HG03432 (cell line): Measurements from ENCODE around the gene PTBP2.
"Not testable (repeated sequence)": the region's sequence is repeated elsewhere in the genome, so short reads cannot be mapped to it uniquely, and the experiment has no call there.

Source experiments
- ATAC-seq: cut with Tn5 transposase; IDR thresholded peaks from one replicate; pipeline ENCODE4 v1.9.1; 2021; ENCODE audit warnings: mild to moderate bottlenecking, moderate library complexity; ENCODE audit not compliant: unreplicated experiment

Gene PTBP2

GRCh38 chr1:96730574-96731298 lies 9.2 kb downstream of the PTBP2 start:
- no peak for ATAC-seq

- ATAC-seq = no peak
Observed at GRCh38 chr1:96741335-96741734, 19.8 kb downstream of the PTBP2 start.

- ATAC-seq = no peak
Observed at GRCh38 chr1:96746440-96747420, 25.1 kb downstream of the PTBP2 start.

- no peak for ATAC-seq
Observed at GRCh38 chr1:96747565-96747964, 26.0 kb downstream of the PTBP2 start.

- ATAC-seq = no peak
Observed at GRCh38 chr1:96748078-96748477, 26.5 kb downstream of the PTBP2 start.

GRCh38 chr1:96749618-96750017 lies 28.0 kb downstream of the PTBP2 start:
- ATAC-seq = no peak

GRCh38 chr1:96752394-96752793 lies 30.8 kb downstream of the PTBP2 start:
- no peak for ATAC-seq

GRCh38 chr1:96756789-96757188 lies 35.2 kb downstream of the PTBP2 start:
- no peak for ATAC-seq

- ATAC-seq = not testable (repeated sequence)
Observed at GRCh38 chr1:96762586-96762985, 41.0 kb downstream of the PTBP2 start.

GRCh38 chr1:96763514-96763913 lies 41.9 kb downstream of the PTBP2 start:
- no peak for ATAC-seq

- no peak for ATAC-seq
Observed at GRCh38 chr1:96764469-96764868, 42.9 kb downstream of the PTBP2 start.

- ATAC-seq = no peak
Observed at GRCh38 chr1:96771847-96772246, 50.3 kb downstream of the PTBP2 start.

GRCh38 chr1:96772349-96772748 lies 50.8 kb downstream of the PTBP2 start:
- ATAC-seq = no peak

GRCh38 chr1:96772972-96773371 lies 51.4 kb downstream of the PTBP2 start:
- no peak for ATAC-seq

GRCh38 chr1:96782206-96782605 lies 60.6 kb downstream of the PTBP2 start:
- no peak for ATAC-seq

- no peak for ATAC-seq
Observed at GRCh38 chr1:96782856-96783255, 61.3 kb downstream of the PTBP2 start.

- no peak for ATAC-seq
Observed at GRCh38 chr1:96790599-96790998, 69.0 kb downstream of the PTBP2 start.

- ATAC-seq = no peak
Observed at GRCh38 chr1:96792220-96792619, 70.6 kb downstream of the PTBP2 start.

- ATAC-seq = not testable (repeated sequence)
Observed at GRCh38 chr1:96801696-96802095, 80.1 kb downstream of the PTBP2 start.

GRCh38 chr1:96804648-96805047 lies 83.1 kb downstream of the PTBP2 start:
- no peak for ATAC-seq

- no peak for ATAC-seq
Observed at GRCh38 chr1:96808191-96808590, 86.6 kb downstream of the PTBP2 start.

- ATAC-seq = no peak
Observed at GRCh38 chr1:96815914-96816313, 94.3 kb downstream of the PTBP2 start.
